Left lung (tissue), 10 donors: ENCODE results near the gene LRRTM3. TPM values are rescaled to one million over a fixed set of nuclear protein-coding genes. Genes with fewer than 3 reads are reported as not detected.

Experiments
- ATAC-seq: fragments of 200-7000 bp; cut with Tn5 transposase; one replicate; pipeline ENCODE4 v1.9.1; 2020; ENCODE audit warnings: moderate library complexity
- DNase-seq, 4 donors: peaks; one replicate each; pipeline ENCODE4 v3.0.0-alpha.2; 2013 to 2020
- H3K27ac ChIP-seq, 2 donors: fragments of 200-600 bp; sonication (generic) in 1 of 2; one replicate each; pipeline versions ENCODE4 v1.5.0 to v1.8.0; 2020 to 2021
- H3K27me3 ChIP-seq, 2 donors: fragments of 200-600 bp; sonication (generic) in 1 of 2; one replicate each; pipeline versions ENCODE4 v1.5.0 to v1.8.0; 2020 to 2021
- H3K36me3 ChIP-seq, 2 donors: fragments of 200-600 bp; sonication (generic) in 1 of 2; one replicate each; pipeline versions ENCODE4 v1.5.0 to v1.8.0; 2020 to 2021
- H3K4me1 ChIP-seq, 2 donors: fragments of 200-600 bp; one replicate each; pipeline ENCODE4 v1.8.0; 2021
- H3K4me3 ChIP-seq, 2 donors: fragments of 200-600 bp; sonication (generic) in 1 of 2; one replicate each; pipeline versions ENCODE4 v1.5.0 to v1.8.0; 2020 to 2021; ENCODE audit warnings: mild to moderate bottlenecking in 1 of 2
- H3K9me3 ChIP-seq, 2 donors: fragments of 200-600 bp; sonication (generic) in 1 of 2; one replicate each; pipeline versions ENCODE4 v1.5.0 to v1.8.0; 2020 to 2021
- CTCF ChIP-seq, 2 donors: fragments of 200-600 bp; sonication (generic) in 1 of 2; IDR thresholded peaks; one replicate each; pipeline versions ENCODE4 v1.5.0 to v1.8.0; 2021; ENCODE audit warnings: antibody characterized with exemption in 2 of 2
- intact Hi-C, 2 donors: fragments of 100-400 bp; cut with DNase I; formaldehyde crosslinking; loops; one replicate each; pipeline versions ENCODE4 v1.11.2 to v1.14.2; 2022
- polyA plus RNA-seq, 6 donors: library from polyadenylated mRNA; unstranded; fragments of 120-200 nt; gene quantifications; one replicate each; pipeline ENCODE4 v1.2.1, GENCODE V29; 2013; ENCODE audit not compliant: insufficient read length in 6 of 6
- total RNA-seq, 2 donors: library from RNA; stranded (reverse); fragmentation: NEBNext Ultra II Directional; extraction: Animal tissue kit (Norgen Biotek cat#: 25700); gene quantifications; one replicate each; pipeline ENCODE4 v1.2.1, GENCODE V29; 2021
- donor health status: DM: no; HTN: yes; CAD: no.
- donor health status: DM: no; HTN: no; CAD: no.

Gene LRRTM3
- total and polyA plus RNA-seq, 8 donors, result 1.7 to 5.1 (median 3.8) TPM; not detected in 2

GRCh38 chr10:66941491-66941890 is 15.7 kb downstream of the LRRTM3 start:
- H3K27me3 ChIP-seq, result no peaks in the 10 kb centered on the region
- H3K9me3 ChIP-seq, result no peaks in the 10 kb centered on the region
- no peaks in the 10 kb centered on the region for H3K36me3 ChIP-seq
- intact Hi-C loops, result no loop called here
- ATAC-seq, result no peak
- H3K27ac ChIP-seq, result no peak overlapping the region
- DNase-seq, result peak in 1 of 4 donors; percentile 17
- no peak for TF ChIP-seq CTCF (IDR thresholded peaks at IDR 0.05)
- H3K4me3 ChIP-seq, result no peak overlapping the region
- no peaks in the 10 kb centered on the region for H3K4me1 ChIP-seq

GRCh38 chr10:66942407-66942806 is 16.6 kb downstream of the LRRTM3 start:
- H3K9me3 ChIP-seq, result no peaks in the 10 kb centered on the region
- no peaks in the 10 kb centered on the region for H3K4me1 ChIP-seq
- intact Hi-C loops, result no loop called here
- no peaks in the 10 kb centered on the region for H3K27me3 ChIP-seq
- no peak for TF ChIP-seq CTCF (IDR thresholded peaks at IDR 0.05)
- no peaks in the 10 kb centered on the region for H3K36me3 ChIP-seq
- H3K4me3 ChIP-seq, result no peak overlapping the region
- H3K27ac ChIP-seq, result no peak overlapping the region
- ATAC-seq (no peak), DNase-seq (no peak)

- no peak overlapping the region for H3K4me3 ChIP-seq
- H3K36me3 ChIP-seq, result no peaks in the 10 kb centered on the region
- no peak for TF ChIP-seq CTCF (IDR thresholded peaks at IDR 0.05)
- intact Hi-C loops, result no loop called here
- no peak for ATAC-seq
- no peak for DNase-seq
- H3K27ac ChIP-seq, result no peak overlapping the region
- no peaks in the 10 kb centered on the region for H3K9me3 ChIP-seq
- H3K4me1 ChIP-seq, result no peaks in the 10 kb centered on the region
- no peaks in the 10 kb centered on the region for H3K27me3 ChIP-seq
Observed at GRCh38 chr10:66943590-66943989, 17.8 kb downstream of the LRRTM3 start.

- DNase-seq (no peak), ATAC-seq (no peak)
- intact Hi-C loops, result no loop called here
- Histone ChIP-seq H3K36me3 (no peaks in the 10 kb centered on the region), H3K9me3 (no peaks in the 10 kb centered on the region), H3K4me3 (no peak overlapping the region), H3K27ac (no peak overlapping the region), H3K4me1 (no peaks in the 10 kb centered on the region), H3K27me3 (no peaks in the 10 kb centered on the region)
- TF ChIP-seq CTCF (IDR thresholded peaks at IDR 0.05), result no peak
Observed at GRCh38 chr10:66951896-66952295, 26.1 kb downstream of the LRRTM3 start.

GRCh38 chr10:66958466-66958865 is 32.6 kb downstream of the LRRTM3 start:
- DNase-seq (no peak), ATAC-seq (no peak)
- Histone ChIP-seq H3K4me1 (no peaks in the 10 kb centered on the region), H3K36me3 (no peaks in the 10 kb centered on the region), H3K9me3 (no peaks in the 10 kb centered on the region), H3K27ac (no peak overlapping the region), H3K4me3 (no peak overlapping the region), H3K27me3 (no peaks in the 10 kb centered on the region)
- no peak for TF ChIP-seq CTCF (IDR thresholded peaks at IDR 0.05)
- intact Hi-C loops, result no loop called here
